NB4 (cell line): ENCODE measurements around the gene ZNF26.

Experiments
- CTCF ChIP-seq: IDR thresholded peaks from one replicate; pipeline ENCODE4 v1.5.1; 2012; ENCODE audit warnings: low read depth, low read length
- MYC ChIP-seq: IDR thresholded peaks from 2 replicates; pipeline ENCODE4 v1.6.1; 2011; ENCODE audit warnings: low read depth, low read length

- no peak for TF ChIP-seq CTCF
- no peak for TF ChIP-seq MYC
These were observed 87.7 kb downstream of the ZNF26 start for GRCh38 chr12:133073836-133074235.
